Measurements from ENCODE around the gene PDGFRB. TPM values are rescaled to one million over a fixed set of nuclear protein-coding genes. Genes with fewer than 3 reads are reported as not detected.

The PDGFRB gene
- total RNA-seq, 1 experiment from 2014 or later: 0.66 TPM

- no peak for ATAC-seq
- ChIA-PET POLR2A (ENCODE audit: unreplicated experiment) (no interaction called here), CTCF (no interaction called here)
- intact Hi-C loops (cut with micrococcal nuclease): no loop called here
- no peak overlapping the region for H3K27ac ChIP-seq (ENCODE audit: low read length)
- H3K27me3 ChIP-seq (ENCODE audit: low read length): no peaks in the 10 kb centered on the region
- no peak overlapping the region for H3K9ac ChIP-seq (ENCODE audit: low read length)
- H4K20me1 ChIP-seq (ENCODE audit: low read length): no peaks in the 10 kb centered on the region
- H3K9me3 ChIP-seq (ENCODE audit: low read length): no peaks in the 10 kb centered on the region
- no peaks in the 10 kb centered on the region for H3K79me2 ChIP-seq (ENCODE audit: low read length)
- no peak overlapping the region for H2AFZ ChIP-seq (ENCODE audit: low read length)
- H3K4me3 ChIP-seq (ENCODE audit: low read length): no peak overlapping the region
- TF ChIP-seq CTCF (conservative IDR thresholded peaks at IDR 0.05; ENCODE audit: low read depth, low read length) (no peak), EZH2 (IDR thresholded peaks at IDR 0.05; ENCODE audit: low read length, unreplicated experiment) (no peak), EZH2phosphoT487 (IDR thresholded peaks at IDR 0.05; ENCODE audit: borderline replicate concordance, low read length) (no peak)
- no peaks in the 10 kb centered on the region for H3K4me1 ChIP-seq (ENCODE audit: insufficient read depth, low read length)
- H3K36me3 ChIP-seq (ENCODE audit: low read depth, low read length): no peaks in the 10 kb centered on the region
- no peaks in the 10 kb centered on the region for H3K9me2 ChIP-seq (replicated peaks; ENCODE audit: low read length)
- no peak overlapping the region for H3K4me2 ChIP-seq (ENCODE audit: low read length)
- BruUV-seq (replicated peaks): no TSS peak
- H3F3A ChIP-seq (ENCODE audit: low read length, unreplicated experiment): no peaks in the 10 kb centered on the region
- no peak for DNase-seq
Observed at GRCh38 chr5:150154618-150155128, 972 bp downstream of the PDGFRB start.

- Histone ChIP-seq H3K36me3 (ENCODE audit: low read depth, low read length) (no peaks in the 10 kb centered on the region), H3K9me2 (replicated peaks; ENCODE audit: low read length) (no peaks in the 10 kb centered on the region), H3F3A (ENCODE audit: low read length, unreplicated experiment) (no peaks in the 10 kb centered on the region), H3K27me3 (ENCODE audit: low read length) (no peaks in the 10 kb centered on the region), H3K79me2 (ENCODE audit: low read length) (no peaks in the 10 kb centered on the region), H4K20me1 (ENCODE audit: low read length) (no peaks in the 10 kb centered on the region), H3K4me2 (ENCODE audit: low read length) (no peak overlapping the region), H3K9me3 (ENCODE audit: low read length) (no peaks in the 10 kb centered on the region), H2AFZ (ENCODE audit: low read length) (no peak overlapping the region), H3K9ac (ENCODE audit: low read length) (no peak overlapping the region), H3K4me1 (ENCODE audit: insufficient read depth, low read length) (no peaks in the 10 kb centered on the region), H3K27ac (ENCODE audit: low read length) (no peak overlapping the region), H3K4me3 (ENCODE audit: low read length) (no peak overlapping the region)
- no peak for TF ChIP-seq CTCF (conservative IDR thresholded peaks at IDR 0.05; ENCODE audit: low read depth, low read length)
- TF ChIP-seq EZH2 (IDR thresholded peaks at IDR 0.05; ENCODE audit: low read length, unreplicated experiment): no peak
- TF ChIP-seq EZH2phosphoT487 (IDR thresholded peaks at IDR 0.05; ENCODE audit: borderline replicate concordance, low read length): no peak
- ChIA-PET CTCF (no interaction called here), POLR2A (ENCODE audit: unreplicated experiment) (no interaction called here)
- ATAC-seq (peak; percentile 50), DNase-seq (no peak)
- intact Hi-C loops (cut with micrococcal nuclease): no loop called here
- BruUV-seq (replicated peaks): no TSS peak
Observed at GRCh38 chr5:150153957-150154617, 1.6 kb downstream of the PDGFRB start.

- Histone ChIP-seq H2AFZ (ENCODE audit: low read length) (no peak overlapping the region), H4K20me1 (ENCODE audit: low read length) (no peaks in the 10 kb centered on the region), H3K9ac (ENCODE audit: low read length) (no peak overlapping the region), H3K79me2 (ENCODE audit: low read length) (no peaks in the 10 kb centered on the region), H3K4me3 (ENCODE audit: low read length) (no peak overlapping the region), H3K9me2 (replicated peaks; ENCODE audit: low read length) (no peaks in the 10 kb centered on the region), H3K27ac (ENCODE audit: low read length) (no peak overlapping the region), H3K27me3 (ENCODE audit: low read length) (no peaks in the 10 kb centered on the region), H3K36me3 (ENCODE audit: low read depth, low read length) (no peaks in the 10 kb centered on the region), H3K4me1 (ENCODE audit: insufficient read depth, low read length) (no peaks in the 10 kb centered on the region), H3F3A (ENCODE audit: low read length, unreplicated experiment) (no peaks in the 10 kb centered on the region), H3K4me2 (ENCODE audit: low read length) (no peak overlapping the region), H3K9me3 (ENCODE audit: low read length) (no peaks in the 10 kb centered on the region)
- ChIA-PET CTCF (interaction anchor here (0.5 kb wide), 1 partner anchor 66 kb away, joined by 3 read pairs; no protein-coding TSS in a partner anchor), POLR2A (ENCODE audit: unreplicated experiment) (no interaction called here)
- TF ChIP-seq CTCF (conservative IDR thresholded peaks at IDR 0.05; ENCODE audit: low read depth, low read length) (no peak), EZH2 (IDR thresholded peaks at IDR 0.05; ENCODE audit: low read length, unreplicated experiment) (no peak), EZH2phosphoT487 (IDR thresholded peaks at IDR 0.05; ENCODE audit: borderline replicate concordance, low read length) (no peak)
- ATAC-seq (no peak), DNase-seq (no peak)
- intact Hi-C loops (cut with micrococcal nuclease): no loop called here
- no TSS peak for BruUV-seq (replicated peaks)
Observed at GRCh38 chr5:150153483-150153882, 2.2 kb downstream of the PDGFRB start.
